GM18520 (cell line): ENCODE measurements around the gene C11orf68.
A peak's percentile ranks its signal among the peaks of the same experiment; 100 is the strongest.

ENCODE experiments used
- ATAC-seq: cut with Tn5 transposase; IDR thresholded peaks from one replicate; pipeline ENCODE4 v1.9.1; 2021; ENCODE audit not compliant: unreplicated experiment

C11orf68 gene

GRCh38 chr11:65891219-65892136, 27.4 kb downstream of the C11orf68 start:
- no peak for ATAC-seq

DNA sequence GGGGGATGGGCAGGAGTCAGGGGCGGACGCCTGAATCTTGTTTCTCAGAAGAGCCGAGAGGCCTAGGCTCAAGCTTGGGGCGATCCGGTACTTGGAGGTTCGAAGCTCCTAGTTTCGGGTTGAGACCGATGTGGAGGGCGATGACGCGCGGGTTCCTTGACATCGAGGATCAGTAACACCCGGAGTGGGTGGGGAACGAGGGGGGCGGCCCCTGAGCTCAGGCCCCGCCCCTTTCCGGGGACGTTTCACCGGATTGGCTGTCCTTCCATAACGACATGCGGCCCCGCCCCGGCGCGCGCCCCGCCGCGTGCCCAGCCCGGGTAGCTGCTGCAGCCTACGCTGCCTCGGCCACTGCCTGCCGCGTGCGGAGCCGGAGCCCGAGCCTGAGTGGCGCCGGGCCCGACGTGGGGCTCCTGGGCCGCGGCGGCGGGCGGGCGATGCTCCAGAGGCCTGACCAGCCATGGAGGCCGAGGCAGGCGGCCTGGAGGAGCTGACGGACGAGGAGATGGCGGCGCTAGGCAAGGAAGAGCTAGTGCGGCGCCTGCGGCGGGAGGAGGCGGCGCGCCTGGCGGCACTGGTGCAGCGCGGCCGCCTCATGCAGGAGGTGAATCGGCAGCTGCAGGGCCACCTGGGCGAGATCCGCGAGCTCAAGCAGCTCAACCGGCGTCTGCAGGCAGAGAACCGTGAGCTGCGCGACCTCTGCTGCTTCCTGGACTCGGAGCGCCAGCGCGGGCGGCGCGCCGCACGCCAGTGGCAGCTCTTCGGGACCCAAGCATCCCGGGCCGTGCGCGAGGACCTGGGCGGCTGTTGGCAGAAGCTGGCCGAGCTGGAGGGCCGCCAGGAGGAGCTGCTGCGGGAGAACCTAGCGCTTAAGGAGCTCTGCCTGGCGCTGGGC, 28.3 kb downstream of the C11orf68 start, which contains the start of gene CCDC85B:
CCDC85B (plus strand) TSS at position 350 of the 895 bp plus-strand sequence; CDS start at position 461, 111 bp downstream.
- ATAC-seq: peak; percentile 49

- peak; percentile 25 for ATAC-seq
These were observed 30.6 kb downstream of the C11orf68 start, which contains the start of gene FIBP for GRCh38 chr11:65888163-65888814. Gene FIBP (minus strand): TSS chr11:65888471. CDS start chr11:65888418, 53 bp downstream.

GRCh38 chr11:65887723-65888162, 31.1 kb downstream of the C11orf68 start:
- no peak for ATAC-seq

- ATAC-seq: no peak
These were observed 31.8 kb downstream of the C11orf68 start for GRCh38 chr11:65886826-65887722.

DNA sequence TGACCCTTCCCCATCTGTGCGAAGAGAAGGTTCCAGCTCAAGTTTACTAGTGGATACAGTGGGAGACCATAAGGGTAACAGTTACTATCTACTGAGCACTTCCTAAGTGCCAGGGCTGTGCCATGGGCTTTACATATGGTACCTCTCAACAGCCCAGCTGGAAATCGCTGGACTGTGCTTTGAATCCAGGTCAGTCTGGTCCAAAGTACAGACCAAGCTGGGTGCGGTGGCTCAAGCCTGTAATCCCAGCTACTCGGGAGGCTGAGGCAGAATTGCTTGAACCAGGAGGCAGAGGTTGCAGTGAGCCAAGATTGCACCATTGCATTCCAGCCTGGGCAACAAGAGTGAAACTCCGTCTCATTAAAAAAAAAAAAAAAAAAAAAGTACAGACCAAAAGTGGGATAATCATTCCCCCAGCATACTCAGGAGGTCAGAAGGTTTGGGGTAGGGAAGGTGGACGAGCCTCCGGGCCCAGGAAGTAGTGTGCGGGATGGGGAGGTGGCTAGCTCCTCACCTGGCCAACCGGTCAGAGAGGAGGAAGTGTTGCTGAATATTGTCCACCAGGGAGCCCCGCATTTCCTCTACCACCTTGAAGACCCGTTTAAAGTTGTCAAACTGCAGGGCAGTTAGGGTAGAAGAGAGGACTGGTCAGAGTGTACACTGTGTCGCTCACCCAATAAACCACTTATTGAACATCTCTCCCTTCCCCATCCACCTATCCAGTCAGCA, 32.9 kb downstream of the C11orf68 start:
- no peak for ATAC-seq

DNA sequence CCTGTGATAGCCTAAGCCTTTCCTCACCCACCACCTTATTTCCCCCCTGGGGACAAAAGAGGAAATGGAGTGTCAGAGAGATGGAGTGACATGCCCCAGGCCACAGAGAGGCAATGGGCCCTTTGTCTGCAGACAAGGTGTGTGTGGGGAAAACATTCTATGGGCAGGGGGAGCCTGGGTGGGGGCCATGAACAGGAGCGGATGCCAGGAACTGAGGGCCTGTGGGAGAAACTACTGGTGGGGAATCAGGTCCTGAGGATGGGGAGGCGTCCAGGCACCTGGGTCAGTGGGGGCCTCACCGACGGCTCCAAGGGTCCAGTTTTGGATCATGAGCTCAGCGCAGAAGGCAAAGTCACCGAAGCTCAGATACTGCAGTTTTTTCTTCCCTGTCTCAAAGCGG, 33.6 kb downstream of the C11orf68 start:
- no peak for ATAC-seq

- ATAC-seq: no peak
These were observed 34.2 kb downstream of the C11orf68 start for GRCh38 chr11:65884716-65885092.

- no peak for ATAC-seq
These were observed 34.8 kb downstream of the C11orf68 start for GRCh38 chr11:65883786-65884715.

DNA sequence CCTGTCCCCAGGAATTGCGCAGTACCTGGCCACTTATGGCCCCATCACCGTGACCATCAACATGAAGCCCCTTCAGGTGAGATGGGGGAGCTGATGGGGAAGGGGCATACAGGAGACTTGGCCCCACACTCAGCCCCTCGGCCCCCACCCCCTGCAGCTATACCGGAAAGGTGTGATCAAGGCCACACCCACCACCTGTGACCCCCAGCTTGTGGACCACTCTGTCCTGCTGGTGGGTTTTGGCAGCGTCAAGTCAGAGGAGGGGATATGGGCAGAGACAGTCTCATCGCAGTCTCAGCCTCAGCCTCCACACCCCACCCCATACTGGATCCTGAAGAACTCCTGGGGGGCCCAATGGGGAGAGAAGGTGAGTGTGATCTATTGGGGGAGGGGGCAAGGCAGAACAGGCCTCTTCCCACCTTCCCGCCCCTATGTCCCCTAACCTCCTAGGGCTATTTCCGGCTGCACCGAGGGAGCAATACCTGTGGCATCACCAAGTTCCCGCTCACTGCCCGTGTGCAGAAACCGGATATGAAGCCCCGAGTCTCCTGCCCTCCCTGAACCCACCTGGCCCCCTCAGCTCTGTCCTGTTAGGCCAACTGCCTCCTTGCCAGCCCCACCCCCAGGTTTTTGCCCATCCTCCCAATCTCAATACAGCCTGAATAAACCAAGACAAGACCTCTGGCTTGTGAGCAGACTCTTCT, 35.7 kb downstream of the C11orf68 start:
- no peak for ATAC-seq

DNA sequence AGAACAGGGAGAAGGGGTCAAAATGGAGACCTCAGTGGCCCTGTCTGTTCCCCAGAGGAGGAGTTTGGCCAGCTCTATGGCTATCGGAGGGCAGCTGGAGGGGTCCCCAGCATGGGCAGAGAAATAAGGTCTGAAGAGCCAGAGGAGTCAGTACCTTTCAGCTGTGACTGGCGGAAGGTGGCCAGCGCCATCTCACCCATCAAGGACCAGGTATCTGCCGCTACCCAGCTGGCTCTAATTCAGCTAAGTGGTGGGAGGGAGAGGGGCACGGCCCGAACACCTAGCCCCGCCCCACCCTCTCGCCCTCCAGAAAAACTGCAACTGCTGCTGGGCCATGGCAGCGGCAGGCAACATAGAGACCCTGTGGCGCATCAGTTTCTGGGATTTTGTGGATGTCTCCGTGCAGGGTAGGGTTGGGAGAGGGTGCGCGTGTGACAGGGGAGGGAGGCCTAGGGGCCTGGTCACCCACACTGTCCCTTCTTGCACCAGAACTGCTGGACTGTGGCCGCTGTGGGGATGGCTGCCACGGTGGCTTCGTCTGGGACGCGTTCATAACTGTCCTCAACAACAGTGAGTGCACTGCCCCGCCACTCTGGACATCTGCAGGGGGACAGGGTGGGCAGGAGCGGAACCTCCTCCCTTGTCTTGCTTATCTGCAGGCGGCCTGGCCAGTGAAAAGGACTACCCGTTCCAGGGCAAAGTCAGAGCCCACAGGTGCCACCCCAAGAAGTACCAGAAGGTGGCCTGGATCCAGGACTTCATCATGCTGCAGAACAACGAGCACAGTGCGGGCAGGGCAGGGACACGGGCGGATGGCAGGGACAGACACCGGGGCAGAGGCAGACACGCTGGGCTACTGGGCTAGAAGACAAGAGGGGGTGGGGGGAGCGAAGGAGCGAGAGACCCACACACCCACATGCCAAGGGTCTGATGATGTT, 36.5 kb downstream of the C11orf68 start:
- ATAC-seq: no peak

- no peak for ATAC-seq
These were observed 37.9 kb downstream of the C11orf68 start for GRCh38 chr11:65880844-65881421.

- no peak for ATAC-seq
These were observed 38.8 kb downstream of the C11orf68 start for GRCh38 chr11:65880027-65880426.

DNA sequence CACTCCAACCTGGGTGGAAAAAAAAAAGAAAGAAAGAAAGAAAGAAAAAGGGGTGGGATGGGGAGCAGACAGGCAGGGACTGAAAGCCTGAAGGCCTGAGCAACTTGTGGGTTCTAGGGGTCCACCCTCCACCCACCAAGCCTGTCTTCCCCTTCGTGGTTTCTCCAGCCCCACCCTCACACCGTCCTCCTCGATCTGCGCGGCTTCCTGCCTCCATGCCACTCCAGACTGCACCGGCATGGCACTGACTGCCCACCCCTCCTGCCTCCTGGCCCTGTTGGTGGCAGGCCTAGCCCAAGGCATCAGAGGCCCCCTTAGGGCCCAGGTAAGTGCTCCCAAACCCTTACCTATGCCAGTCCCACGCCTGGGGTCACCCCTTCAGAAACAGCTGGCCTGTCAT, 39.2 kb downstream of the C11orf68 start, which contains the start of gene CTSW:
CTSW (plus strand) TSS at position 221 of the 400 bp plus-strand sequence; CDS start at position 239, 18 bp downstream.
- no peak for ATAC-seq

- ATAC-seq: peak; percentile 83
These were observed 45.3 kb downstream of the C11orf68 start for GRCh38 chr11:65873318-65874156.
